ENCODE data around the gene PPM1G. TPM values are rescaled to one million over a fixed set of nuclear protein-coding genes. Genes with fewer than 3 reads are reported as not detected.
A peak's percentile ranks its signal among the peaks of the same experiment; 100 is the strongest.

Gene PPM1G
- polyA plus RNA-seq, 1 donor (not counting 4 experiments of a cell fraction or from before 2014, with no cell fraction given), result 55.5 TPM

GRCh38 chr2:27446057-27446456, 36.7 kb upstream of the PPM1G start:
- H3K27me3 ChIP-seq (ENCODE audit: control insufficient read depth, extremely low read depth, insufficient read depth, low read length), result no peaks in the 10 kb centered on the region
- H3K9ac ChIP-seq (ENCODE audit: control insufficient read depth, extremely low read depth, insufficient read depth, low read length), result peak overlapping the region; percentile 45
- TF ChIP-seq CTCF (optimal IDR thresholded peaks at IDR 0.05 in 1 of 3, IDR thresholded peaks at IDR 0.05 in 1 of 3, conservative IDR thresholded peaks at IDR 0.05 in 1 of 3; ENCODE audit: extremely low read depth in 1 of 3, insufficient read depth in 2 of 3, low read length in 3 of 3) (no peak), EZH2 (IDR thresholded peaks at IDR 0.05; ENCODE audit: low read length) (no peak)
- no peaks in the 10 kb centered on the region for H3K79me2 ChIP-seq (ENCODE audit: control insufficient read depth, insufficient read depth, low read length)
- dilution Hi-C loops (cut with MboI; ENCODE audit: extremely low pct_ligation_motif_present, low sequenced_read_pairs), result no loop called here
- H3K27ac ChIP-seq (ENCODE audit: control insufficient read depth, insufficient read depth, low read length), result peak overlapping the region; percentile 68
- no peaks in the 10 kb centered on the region for H3K9me1 ChIP-seq (ENCODE audit: control insufficient read depth, extremely low read depth, insufficient read depth, low read length)
- DNase-seq (ENCODE audit: low read depth, low spot score) (no peak), FAIRE-seq (peak; percentile 93)
- peak overlapping the region in 2 of 3 experiments; percentile 16 to 41 for H3K4me3 ChIP-seq (ENCODE audit: control insufficient read depth in 2 of 3, extremely low read depth in 1 of 3, insufficient read depth in 2 of 3, low read depth in 1 of 3, low read length in 3 of 3)
- H3K9me3 ChIP-seq (ENCODE audit: control insufficient read depth, low read depth, low read length), result no peaks in the 10 kb centered on the region
- peak overlapping the region; percentile 64 for H2AFZ ChIP-seq (ENCODE audit: control insufficient read depth, low read length)
- H4K20me1 ChIP-seq (ENCODE audit: control insufficient read depth, extremely low read depth, insufficient read depth, low read length), result no peaks in the 10 kb centered on the region
- peak overlapping the region; percentile 70 for H3K4me2 ChIP-seq (ENCODE audit: control insufficient read depth, extremely low read depth, insufficient read depth, low read depth, low read length)
- H3K36me3 ChIP-seq (ENCODE audit: control insufficient read depth in 2 of 2, extremely low read depth in 1 of 2, insufficient read depth in 2 of 2, low read length in 2 of 2), result peaks cover 6 to 35% of the 10 kb centered on the region in 2 experiments
- H3K4me1 ChIP-seq (ENCODE audit: control insufficient read depth, extremely low read depth, insufficient read depth, low read length), result peaks cover 21% of the 10 kb centered on the region

GRCh38 chr2:27445615-27446014, 36.2 kb upstream of the PPM1G start:
- Histone ChIP-seq H3K4me1 (ENCODE audit: control insufficient read depth, extremely low read depth, insufficient read depth, low read length) (peaks cover 21% of the 10 kb centered on the region), H3K36me3 (ENCODE audit: control insufficient read depth in 2 of 2, extremely low read depth in 1 of 2, insufficient read depth in 2 of 2, low read length in 2 of 2) (peaks cover 10 to 40% of the 10 kb centered on the region in 2 experiments), H3K27ac (ENCODE audit: control insufficient read depth, insufficient read depth, low read length) (peak overlapping the region; percentile 68), H3K9ac (ENCODE audit: control insufficient read depth, extremely low read depth, insufficient read depth, low read length) (peak overlapping the region; percentile 18), H3K4me3 (ENCODE audit: control insufficient read depth in 2 of 3, extremely low read depth in 1 of 3, insufficient read depth in 2 of 3, low read depth in 1 of 3, low read length in 3 of 3) (peak overlapping the region in 2 of 3 experiments; percentile 16 to 41), H4K20me1 (ENCODE audit: control insufficient read depth, extremely low read depth, insufficient read depth, low read length) (no peaks in the 10 kb centered on the region), H3K4me2 (ENCODE audit: control insufficient read depth, extremely low read depth, insufficient read depth, low read depth, low read length) (peak overlapping the region; percentile 70), H3K9me1 (ENCODE audit: control insufficient read depth, extremely low read depth, insufficient read depth, low read length) (no peaks in the 10 kb centered on the region), H3K27me3 (ENCODE audit: control insufficient read depth, extremely low read depth, insufficient read depth, low read length) (no peaks in the 10 kb centered on the region), H3K9me3 (ENCODE audit: control insufficient read depth, low read depth, low read length) (no peaks in the 10 kb centered on the region), H3K79me2 (ENCODE audit: control insufficient read depth, insufficient read depth, low read length) (no peaks in the 10 kb centered on the region), H2AFZ (ENCODE audit: control insufficient read depth, low read length) (peak overlapping the region; percentile 52)
- DNase-seq (ENCODE audit: low read depth, low spot score), result no peak
- TF ChIP-seq CTCF (optimal IDR thresholded peaks at IDR 0.05 in 1 of 3, IDR thresholded peaks at IDR 0.05 in 1 of 3, conservative IDR thresholded peaks at IDR 0.05 in 1 of 3; ENCODE audit: extremely low read depth in 1 of 3, insufficient read depth in 2 of 3, low read length in 3 of 3) (no peak), EZH2 (IDR thresholded peaks at IDR 0.05; ENCODE audit: low read length) (no peak)
- peak; percentile 26 for FAIRE-seq
- dilution Hi-C loops (cut with MboI; ENCODE audit: extremely low pct_ligation_motif_present, low sequenced_read_pairs), result no loop called here

Measured in keratinocyte (primary cell).